GM19372 (cell line): ENCODE measurements around the gene WDR5.

Experiments used
- ATAC-seq: cut with Tn5 transposase; IDR thresholded peaks from one replicate; pipeline ENCODE4 v1.9.1; 2021; ENCODE audit warnings: mild to moderate bottlenecking, low read depth, moderate library complexity; ENCODE audit not compliant: unreplicated experiment

Gene WDR5

DNA sequence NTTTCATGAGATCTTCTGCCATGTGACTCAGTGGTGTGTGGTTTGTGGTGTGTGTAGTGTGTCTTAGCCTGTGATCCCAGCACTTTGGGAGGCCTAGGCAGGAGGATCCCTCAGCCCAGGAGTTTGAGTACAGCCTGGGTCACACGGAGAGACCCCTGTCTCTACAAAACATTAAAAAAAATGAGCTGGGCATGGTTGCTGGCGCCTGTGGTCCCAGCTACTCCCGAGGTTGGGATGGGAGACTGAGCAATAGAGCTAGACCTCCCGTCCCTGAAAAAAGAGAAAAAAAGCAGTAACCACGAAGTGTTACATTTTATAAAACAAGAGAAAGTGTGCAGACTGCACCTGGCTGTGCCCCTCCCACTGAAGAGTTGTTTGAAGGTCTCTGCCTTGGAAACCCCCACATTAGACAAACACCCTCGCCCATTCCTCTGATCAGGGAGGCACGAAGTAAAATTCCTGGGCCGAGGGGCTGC lies 49.7 kb downstream of the WDR5 start:
- ATAC-seq, result no peak

DNA sequence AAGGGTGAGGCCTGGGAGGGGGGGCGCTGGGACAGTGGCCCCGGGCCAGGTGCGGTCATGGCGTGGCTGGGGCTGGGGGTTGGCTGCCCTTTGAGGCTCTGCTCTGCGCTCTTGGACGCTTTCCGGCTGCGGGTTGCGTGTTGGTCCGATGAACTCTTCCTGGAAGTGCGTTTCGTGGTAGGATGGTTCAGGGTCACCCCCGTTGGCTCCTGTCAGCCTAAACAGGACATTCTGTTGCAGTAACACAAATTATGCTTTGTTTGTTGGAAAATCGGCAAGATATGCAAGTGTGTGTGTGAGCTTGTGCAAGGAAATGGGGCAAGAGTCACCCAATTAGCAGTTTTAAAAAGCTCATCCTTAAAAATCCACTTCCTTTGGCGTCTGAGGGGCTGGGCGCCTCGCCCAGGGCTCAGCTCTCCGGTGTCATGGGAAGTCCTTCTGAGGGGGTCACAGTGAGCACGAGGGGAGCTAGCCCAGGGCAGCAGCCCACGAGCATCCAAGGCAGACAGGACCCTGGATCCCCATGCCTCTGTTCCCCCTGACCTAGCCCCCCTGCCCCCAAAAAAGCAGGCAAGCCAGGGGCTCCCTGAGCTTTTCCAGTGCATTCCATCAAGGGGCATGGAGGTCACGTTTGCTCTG lies 50.7 kb downstream of the WDR5 start:
- ATAC-seq, result no peak

DNA sequence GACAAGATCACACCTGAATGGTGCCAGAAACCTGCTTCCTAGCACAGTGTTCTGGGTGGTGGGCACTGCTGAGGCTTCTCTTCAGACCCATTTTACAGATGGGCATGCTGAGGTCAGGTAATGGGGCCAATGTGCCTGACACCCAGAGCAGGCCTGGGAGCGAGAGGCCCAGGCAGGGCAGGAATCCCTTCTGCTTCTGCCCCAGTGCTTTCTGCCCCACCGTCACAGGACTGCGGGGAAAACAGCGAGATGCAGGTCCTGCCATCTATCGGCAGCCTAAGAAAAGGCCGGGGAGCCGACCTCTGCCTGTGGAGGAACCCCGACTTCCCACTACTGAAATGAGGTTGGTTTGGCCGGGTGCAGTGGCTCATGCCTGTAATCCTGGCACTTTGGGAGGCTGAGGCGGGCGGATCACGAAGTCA lies 51.2 kb downstream of the WDR5 start:
- ATAC-seq, result no peak

DNA sequence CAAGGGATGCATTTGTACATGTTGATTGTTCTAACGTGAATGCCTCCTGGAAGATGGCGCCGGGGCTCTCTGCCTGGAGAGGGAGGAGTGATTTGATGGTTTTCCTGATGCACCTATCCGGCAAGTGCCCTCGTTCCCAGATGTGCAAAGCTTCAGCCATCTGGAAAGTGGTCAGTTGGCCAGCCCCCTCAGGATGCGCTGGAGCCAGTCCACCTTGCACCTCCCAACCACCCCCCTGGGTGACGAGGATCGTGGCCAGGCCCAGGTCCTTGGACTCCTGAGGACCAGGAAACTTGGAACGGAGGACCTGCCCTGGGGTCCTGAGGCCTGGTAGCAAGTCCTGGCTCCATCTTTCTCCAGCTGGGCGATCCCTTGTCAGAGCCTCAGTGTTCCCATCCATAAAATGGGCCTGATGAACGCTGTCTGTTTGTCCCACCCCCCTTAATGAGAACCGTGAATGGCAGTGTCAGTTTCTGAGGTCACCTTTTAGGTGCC lies 52.1 kb downstream of the WDR5 start:
- ATAC-seq, result no peak

DNA sequence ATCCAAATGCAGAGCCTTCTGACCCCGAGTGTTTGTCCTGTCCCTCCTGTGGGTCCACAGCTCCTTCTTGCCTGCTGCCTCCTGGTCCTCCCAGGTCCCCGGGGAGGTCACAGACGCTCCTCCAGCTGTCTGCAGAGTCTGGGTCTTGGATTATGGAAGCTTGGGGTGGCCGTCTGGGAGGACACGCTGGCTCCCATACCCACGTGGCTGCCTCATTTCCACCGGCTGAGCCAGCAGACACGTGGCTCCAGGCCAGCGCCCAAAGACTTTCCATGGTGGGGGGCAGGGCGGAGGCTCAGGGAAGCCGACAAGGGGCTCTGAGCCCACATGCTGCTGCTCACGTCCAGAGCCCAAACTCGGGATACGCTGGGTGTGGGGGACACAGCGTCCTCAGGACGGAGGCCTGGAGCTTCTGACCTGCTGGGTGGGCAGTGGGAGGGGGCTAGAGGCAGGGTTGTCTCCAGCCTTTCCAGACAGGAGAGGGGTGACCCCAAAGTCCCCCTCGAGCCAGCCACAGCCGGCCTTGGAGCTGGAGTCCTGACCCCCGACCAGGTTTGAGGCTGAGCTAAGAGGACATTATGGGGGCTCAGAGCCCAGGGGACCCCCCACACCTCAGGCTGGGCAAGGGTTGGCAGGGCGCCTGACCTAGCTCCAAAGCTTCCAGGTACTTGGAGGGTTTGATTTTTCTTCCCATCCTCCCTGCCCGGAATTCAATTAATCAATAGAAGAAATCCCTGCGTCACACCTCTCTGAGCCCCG lies 52.7 kb downstream of the WDR5 start:
- no peak for ATAC-seq

DNA sequence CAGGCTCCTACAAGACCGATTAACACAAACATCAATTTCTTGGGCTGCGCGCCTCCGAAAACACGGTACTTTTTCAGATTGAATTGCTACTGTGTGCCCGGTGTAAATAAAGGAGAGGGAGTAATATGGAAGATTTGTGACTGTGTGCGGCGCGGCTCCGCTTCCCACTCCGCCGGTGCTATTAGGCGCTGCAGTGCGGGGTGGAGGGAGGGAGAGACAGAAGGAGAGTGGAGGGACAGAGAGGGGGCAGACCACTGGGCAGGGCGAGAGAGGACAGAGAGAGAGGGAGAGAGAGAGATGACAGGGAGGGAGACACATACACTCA lies 53.2 kb downstream of the WDR5 start:
- ATAC-seq, result no peak

DNA sequence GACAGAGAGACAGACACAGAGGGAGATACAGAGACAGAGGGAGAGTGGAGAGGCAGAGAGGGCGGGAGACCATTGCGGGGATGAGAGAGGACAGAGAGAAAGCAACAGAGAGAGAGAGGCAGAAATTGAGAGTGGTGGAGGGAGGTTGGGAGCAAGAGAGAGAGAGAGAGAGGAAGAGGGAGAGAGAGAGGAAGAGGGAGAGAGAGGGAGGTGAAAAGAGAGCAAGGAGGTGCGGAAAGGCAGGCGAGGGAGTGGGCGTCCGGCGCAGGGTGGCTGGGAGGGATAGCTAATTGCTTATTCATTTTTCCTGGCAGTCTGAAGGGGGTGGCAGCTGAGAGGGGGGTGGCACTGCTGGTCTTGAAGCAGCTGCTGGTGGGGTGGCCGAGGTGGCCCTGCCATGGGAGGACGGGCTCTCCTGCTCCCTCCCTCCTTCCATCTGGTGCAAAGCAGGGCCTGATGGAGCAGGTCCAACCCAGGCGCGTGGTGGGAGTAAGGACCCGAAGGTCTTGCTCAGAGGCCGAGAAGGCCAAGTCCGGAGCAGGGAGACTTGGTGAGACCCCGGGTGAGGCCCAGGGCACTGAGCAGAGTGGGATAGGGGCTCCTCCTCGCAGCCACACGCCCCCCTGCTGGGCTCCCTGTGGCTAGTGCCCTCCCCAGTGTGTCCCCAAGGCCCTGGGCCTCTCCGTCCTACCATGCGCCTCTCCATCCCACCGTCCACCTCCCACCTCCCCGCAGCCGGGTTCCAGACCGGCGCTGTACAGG lies 53.8 kb downstream of the WDR5 start:
- no peak for ATAC-seq

DNA sequence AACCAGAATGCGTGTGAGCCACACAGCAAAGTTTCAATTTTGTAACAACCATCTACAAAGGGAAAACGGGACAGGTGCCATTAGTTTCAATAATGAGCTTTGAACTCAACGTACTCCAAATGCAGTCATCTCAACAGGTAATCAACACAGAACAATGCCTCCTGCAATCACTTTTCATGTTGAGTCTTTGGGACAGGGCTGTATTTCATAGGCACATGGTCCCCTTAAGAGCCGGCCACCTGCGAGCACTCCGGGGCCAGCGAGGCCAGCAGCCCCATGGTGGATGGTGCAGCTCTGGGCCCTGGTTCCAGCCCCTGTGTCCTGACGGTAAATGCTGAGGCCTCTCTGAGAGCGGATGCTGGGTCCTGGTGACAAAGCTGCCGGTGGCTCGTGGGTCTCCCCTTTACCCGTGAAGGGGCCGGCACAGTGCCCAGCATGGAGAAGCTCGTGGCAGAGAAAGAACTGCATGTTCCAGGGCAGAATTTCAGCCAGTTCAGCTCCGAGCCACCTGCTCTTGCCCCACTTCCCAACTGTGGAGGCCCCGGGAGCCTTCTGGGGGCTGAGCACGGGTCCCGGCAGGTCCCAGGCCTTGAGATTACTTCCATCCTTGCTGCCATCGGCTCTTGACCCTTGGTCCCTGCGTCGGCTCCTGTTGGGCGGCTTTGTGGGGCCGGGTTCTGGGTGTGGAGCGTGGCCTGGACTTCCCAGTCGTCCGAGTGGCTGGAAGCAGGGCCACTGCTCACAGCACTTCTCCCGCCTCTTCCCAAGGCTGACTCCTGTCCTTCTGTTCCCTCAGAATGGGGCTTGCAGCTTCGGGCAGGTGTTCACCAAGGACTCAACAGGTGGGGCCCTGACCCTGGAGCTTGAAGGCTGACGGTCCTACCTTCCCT lies 54.6 kb downstream of the WDR5 start:
- ATAC-seq, result no peak

DNA sequence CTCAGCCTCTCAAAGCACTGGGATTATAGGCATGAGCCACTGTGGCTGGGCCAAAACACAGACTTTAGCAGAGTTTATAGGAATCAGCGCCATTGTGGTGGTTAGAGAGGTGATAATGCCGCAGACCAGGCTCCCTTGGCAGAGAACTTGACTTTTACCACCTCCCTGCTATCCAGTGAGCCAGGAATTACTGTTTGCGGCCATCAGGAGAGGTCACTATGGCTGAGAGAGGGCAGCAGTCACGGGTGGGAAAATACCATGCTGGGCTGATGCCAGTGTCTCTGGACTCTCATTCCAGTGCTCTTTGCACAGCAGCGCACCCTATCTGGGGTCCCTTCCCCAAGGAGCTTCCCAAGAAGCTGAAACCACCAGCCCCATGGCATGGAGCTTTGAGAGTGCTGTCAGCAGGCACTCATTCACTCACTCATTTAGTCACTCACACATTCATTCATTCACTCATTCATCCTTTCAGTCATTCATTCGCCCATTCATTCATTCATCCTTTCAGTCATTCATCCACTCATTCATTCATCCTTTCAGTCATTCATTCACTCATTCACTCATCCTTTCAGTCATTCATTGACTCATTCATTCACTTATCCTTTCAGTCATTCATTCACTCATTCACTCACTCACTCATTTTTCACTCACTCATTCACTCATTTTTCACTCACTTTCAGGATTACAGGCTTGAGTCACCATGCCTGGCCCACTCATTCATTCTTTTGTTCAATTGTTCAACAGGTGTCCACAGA lies 55.8 kb downstream of the WDR5 start:
- ATAC-seq, result no peak

DNA sequence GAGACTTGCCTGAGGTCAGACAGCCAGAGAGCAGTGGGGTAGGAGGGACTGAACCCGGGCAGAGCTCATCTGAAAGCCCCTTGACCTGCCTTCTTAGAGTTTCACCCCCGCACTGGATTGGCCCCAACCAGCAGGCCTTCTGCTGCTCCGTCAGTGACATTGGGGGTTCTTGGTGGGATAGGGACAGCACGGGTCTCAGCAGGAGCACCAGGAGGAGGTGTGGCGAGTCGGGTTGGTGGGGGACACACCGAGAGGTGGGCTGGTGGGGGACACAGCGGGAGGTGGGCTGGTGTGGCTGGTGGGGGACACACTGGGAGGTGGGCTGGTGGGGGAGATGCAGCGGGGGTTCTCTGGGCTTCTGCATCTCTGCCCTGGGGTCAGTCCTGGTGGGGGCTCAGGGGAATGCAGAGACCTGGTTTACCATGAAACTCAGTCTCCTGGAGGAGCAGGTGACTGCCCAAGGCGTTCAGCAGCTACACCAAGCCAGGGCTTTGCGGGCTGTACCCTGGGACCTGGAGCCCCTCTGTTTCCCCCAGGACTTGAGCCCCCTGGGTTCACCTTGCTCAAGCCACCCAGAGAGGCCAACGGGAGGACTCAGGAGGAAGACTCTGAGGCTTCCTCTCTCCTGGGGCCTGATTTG lies 56.5 kb downstream of the WDR5 start:
- no peak for ATAC-seq

DNA sequence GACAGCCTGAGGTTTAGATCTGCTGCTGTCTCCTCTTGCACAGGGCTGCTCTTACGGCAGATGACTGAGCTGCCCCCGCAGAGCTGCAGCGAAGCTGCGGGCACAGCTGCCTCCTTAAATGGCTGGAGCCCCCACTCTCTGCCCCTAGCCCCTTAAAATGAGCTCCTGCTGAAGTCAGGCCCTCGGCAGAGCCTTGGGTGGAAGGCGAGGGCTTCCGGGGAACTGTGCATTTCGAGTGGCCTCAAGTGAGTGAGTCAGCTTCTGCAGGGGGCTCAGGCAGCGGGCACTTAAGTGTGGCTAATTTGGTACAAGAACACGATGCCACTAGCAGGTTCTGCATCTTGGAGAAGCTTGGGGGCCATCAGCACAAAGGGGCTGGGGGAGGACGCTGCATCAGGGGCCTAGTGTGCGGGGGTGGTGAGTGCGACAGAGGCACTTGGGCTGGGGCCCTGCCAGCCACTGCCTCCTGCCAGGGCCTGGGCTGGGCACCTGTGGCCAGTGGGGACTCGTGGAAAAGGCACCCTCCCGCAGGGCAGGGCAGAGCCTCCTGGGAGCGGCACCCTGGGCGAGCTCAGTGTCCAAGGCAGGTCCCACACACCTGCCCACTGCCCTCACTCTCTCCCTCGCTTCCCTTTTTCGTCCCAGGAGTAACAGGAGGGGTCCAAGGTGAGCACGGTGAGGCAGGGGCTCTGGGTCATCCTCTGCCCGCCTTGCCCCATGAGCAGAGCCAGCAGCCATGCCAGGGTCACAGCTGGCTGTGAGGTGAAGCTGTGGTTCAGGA lies 57.3 kb downstream of the WDR5 start:
- no peak for ATAC-seq

DNA sequence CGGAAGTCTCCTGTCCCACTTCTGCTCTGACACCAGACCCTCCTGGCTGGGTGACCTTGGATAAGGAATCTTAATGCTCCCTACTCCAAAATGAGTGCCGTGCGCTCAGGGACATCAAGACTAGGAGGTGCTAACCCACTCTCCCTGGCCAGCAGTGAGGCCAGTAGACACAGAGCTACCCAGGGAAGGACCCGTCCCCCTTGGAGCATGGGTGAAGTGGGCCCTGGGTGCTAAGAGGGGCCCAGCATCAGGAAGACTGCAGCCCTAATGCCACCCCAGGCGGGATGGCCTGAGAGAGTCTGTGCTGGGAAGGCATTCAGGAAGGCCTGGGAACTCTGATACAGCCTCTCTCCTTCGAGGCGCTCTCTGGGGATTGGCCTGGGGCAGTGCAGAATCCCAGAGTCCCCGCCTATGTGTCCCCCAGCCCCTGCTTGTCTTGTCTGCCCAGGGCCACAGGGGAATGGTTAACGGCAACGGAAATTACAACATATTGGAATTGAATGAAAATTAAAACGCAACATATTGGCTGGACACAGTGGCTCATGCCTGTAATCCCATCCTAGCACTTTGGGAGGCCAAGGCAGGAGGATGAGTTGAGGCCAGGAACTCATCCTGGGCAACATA lies 58.1 kb downstream of the WDR5 start:
- no peak for ATAC-seq

DNA sequence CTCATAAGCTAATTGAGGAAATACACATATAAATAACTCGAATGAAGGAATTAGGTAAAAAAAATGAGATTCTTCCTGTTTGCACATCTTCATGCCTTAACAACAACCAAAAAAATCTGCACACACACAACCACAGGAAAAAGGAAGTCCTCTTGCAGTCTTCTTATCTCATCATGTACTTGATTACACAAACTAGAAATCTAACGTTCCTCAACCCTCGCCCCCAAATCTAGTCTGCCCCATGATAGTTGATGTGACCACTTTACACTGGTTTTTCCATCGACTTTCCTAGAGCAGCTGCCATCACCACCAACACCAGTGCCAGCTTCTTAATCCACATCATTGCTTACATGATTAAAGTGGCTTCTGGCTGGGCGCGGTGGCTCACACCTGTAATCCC lies 59.7 kb downstream of the WDR5 start:
- no peak for ATAC-seq

DNA sequence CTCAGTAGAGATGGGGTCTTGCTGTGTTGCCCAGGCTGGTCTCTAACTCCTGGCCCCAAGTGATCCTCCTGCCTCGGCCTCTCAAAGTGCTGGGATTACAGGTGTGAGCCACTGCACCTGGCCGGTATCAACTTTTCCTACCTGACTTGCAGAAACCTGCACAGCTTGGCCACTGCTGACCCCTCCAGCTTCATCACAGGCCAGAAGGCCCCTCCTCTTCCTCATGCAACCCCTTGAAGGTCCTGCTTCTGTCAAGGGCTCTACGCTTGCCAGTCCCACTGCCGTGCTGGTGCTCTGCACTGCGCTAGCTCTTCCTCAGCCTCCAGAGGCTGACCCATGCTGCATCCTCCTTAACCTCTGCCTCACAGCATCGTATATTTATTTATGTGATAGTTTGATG lies 61.0 kb downstream of the WDR5 start:
- no peak for ATAC-seq

DNA sequence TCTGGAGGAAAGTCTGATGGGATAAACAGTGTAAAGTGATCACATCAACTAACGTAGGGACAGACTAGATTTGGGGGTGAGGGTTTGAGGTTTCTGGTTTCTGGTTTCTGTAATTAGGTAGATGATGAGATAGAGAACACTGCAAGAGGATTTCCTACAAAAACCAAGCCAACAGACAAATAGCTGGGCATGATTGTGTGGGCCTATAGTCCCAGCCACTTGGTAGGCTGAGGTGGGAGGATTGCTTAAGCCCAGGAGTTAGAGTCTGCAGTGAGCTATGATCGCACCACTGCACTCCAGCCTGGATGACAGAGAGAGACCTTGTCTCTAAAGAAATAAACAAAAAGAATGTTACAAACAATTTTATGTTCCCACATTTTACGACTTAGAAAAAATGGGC lies 62.9 kb downstream of the WDR5 start:
- ATAC-seq, result no peak

DNA sequence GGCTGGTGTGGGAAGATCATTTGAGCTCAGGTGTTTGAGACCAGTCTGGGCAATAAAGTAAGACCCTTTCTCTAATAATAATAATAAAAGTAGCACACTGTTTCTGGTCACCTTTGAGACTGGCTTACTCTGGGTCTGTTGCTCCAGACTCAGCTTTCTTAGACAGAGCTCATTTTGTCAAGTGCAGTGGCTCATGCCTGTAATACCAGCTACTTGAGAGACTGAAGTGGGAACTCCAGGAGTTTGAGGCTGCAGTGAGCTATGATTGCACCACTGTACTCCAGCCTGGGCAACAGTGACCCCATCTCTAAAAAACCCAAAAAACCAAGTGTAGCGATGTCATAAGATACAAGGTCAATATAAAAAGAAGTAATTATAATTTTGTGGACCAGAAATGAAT lies 64.8 kb downstream of the WDR5 start:
- no peak for ATAC-seq

DNA sequence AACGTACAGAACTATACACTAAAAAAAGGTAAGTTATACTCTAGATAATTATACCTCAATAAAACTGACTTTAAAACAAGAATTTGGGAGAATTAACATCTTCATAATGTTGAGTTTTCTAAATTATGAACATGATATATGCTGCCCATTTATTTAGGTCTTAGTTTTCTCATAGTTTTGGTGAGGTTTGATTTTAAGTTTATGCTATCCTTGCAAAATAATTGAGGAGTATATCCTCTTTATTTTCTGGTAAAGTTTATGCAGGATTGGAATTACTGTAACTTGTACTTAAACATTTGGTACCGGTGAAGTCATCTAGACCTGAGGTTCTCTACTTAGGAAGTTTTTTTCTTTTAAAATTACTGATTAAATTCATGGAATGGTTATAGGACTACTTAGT lies 67.3 kb downstream of the WDR5 start:
- no peak for ATAC-seq

DNA sequence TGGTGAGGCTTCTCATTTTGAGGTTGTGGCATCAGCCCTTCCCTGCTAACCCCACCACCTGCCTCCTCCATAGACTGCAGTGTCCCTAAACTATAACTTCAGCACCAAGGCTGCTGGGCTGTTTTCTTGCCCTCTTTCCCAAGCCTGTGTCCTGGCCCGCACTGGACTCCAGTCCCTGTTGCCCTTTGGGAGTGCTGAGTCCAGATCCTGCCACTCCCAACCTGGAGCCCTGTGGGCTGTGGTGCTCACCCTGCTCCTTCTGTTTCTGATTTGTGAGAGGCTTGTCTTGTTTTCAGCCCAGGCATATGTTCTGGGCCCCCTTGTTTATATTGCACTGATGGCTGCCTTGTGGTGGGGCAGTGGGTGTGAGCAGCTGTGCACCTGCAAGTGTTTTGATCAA lies 68.2 kb downstream of the WDR5 start:
- no peak for ATAC-seq
